HG03520 (cell line): ENCODE results near the gene C17orf113.

Experiments used
- ATAC-seq: cut with Tn5 transposase; IDR thresholded peaks from one replicate; pipeline ENCODE4 v1.9.1; 2021; ENCODE audit warnings: mild to moderate bottlenecking, moderate library complexity; ENCODE audit not compliant: unreplicated experiment

Gene C17orf113

GRCh38 chr17:42050393-42051012 lies at the start of gene C17orf113:
Gene C17orf113, minus strand, starts transcription at chr17:42050601. Its CDS starts 7,225 bp downstream, at chr17:42043376.
- no peak for ATAC-seq

GRCh38 chr17:42098730-42099399 lies 48.5 kb upstream of the C17orf113 start:
- ATAC-seq: no peak

GRCh38 chr17:42097691-42098631 lies 47.6 kb upstream of the C17orf113 start, which contains the start of gene ZNF385C:
Gene ZNF385C, minus strand, starts transcription at chr17:42098473. Its CDS starts 35,417 bp downstream, at chr17:42063056.
- ATAC-seq: no peak

DNA sequence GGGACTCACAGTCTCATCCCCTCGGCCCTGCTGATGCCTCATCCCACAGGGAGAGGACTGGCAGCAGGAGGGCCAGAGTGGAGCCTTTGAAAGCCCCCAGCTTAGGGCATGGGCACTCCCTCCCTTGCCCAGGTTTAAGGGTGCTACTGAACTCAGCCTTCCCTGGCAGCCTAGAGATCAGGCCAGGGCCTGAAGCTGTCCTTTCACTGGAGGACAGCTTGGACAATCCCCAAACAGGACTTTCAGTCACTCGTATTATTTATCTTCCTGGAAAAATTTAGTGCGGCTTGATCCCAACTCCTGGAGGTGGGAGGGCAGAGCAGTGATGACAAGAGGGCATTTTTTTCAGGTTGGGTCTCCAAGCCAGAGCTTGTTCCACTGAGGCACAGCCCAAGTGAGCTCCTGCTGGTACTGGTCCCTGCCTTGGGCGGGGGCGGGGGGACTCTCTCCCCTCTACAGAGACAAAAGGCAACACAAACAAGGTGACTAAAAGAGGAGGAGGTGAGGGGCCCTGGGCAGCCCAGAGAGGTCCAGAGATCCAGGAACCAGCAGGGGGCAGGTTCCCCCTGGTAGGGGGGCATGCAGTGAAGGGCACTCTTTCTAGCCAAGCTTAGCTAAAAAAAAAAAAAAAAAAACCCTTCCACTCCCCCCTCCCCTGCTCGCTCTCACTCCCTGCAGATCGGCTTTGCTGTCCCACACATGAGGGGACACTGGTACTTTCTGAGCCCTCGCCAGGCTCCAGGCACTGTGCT lies 46.1 kb upstream of the C17orf113 start:
- ATAC-seq: no peak

DNA sequence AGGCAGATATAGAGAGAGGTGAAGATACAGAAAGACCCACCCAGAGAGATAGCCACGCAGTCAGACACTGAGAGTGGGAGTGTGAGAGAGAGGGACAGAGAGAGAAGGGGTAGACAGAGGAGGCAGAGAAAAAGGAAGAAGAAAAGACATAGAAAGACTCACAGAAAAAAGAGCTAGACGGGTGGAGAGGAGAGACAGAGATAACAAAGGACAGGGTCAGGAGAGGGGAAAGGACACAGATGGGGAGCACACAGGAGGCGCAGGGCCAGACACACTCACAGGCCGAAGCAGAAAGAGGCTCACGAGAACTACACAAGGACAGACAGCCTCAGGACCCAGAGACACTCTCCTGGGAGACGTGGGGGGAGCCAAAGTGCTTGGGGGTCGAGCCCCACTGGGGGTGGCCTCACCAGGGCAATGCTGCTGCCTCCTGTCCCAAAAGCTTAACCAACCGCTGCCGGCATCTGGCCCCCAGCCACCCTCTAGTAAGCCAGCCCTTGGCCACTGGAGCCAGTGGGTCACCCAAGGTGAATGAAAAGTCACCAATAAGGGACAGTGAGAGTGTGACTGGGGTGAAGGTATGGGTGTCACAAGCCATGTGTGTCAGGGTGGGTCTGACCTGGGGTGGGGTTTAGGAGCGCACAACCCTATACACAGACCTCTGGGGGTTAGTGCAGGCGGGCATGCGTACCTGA lies 44.1 kb upstream of the C17orf113 start:
- ATAC-seq: no peak

GRCh38 chr17:42092939-42093338 lies 42.5 kb upstream of the C17orf113 start:
- no peak for ATAC-seq

DNA sequence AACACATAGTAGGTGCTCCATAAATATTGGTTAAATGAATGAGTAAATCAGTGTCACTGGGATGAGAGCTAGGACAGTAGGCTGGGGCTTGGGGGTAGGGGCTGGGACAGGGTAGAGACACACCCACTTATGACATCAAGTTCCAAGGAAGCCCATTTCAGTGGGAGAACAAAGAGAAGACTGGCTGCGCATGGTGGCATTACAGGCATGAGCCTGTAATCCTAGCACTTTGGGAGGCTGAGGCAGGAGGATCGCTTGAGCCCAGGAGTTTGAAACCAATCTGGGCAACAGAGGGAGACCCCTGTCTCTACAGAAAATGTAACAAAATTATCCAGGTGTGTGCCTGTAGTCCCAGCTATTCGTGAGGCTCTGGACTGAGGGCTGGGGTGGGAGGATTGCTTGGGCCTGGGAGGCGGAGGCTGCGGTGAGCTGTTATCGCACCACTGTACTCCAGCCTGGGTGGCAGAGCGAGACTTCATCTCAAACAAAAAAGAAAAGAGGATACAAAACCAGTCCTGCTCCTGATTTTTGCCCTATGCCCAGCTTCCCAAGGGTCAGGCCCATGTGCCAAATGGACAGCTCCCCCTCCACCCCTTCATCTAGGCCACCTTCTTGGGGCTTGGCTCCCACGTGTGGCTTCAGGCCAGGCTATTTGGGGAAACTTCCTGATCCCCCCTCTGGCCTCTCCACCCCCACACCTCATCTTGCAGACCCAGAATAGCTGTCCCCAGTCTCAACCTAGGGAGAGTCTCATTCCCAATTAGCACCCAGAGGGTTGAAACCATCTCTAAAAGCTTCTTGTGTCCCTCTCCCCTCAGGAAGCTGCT lies 40.8 kb upstream of the C17orf113 start:
- no peak for ATAC-seq

GRCh38 chr17:42088736-42089135 lies 38.3 kb upstream of the C17orf113 start:
- no peak for ATAC-seq

DNA sequence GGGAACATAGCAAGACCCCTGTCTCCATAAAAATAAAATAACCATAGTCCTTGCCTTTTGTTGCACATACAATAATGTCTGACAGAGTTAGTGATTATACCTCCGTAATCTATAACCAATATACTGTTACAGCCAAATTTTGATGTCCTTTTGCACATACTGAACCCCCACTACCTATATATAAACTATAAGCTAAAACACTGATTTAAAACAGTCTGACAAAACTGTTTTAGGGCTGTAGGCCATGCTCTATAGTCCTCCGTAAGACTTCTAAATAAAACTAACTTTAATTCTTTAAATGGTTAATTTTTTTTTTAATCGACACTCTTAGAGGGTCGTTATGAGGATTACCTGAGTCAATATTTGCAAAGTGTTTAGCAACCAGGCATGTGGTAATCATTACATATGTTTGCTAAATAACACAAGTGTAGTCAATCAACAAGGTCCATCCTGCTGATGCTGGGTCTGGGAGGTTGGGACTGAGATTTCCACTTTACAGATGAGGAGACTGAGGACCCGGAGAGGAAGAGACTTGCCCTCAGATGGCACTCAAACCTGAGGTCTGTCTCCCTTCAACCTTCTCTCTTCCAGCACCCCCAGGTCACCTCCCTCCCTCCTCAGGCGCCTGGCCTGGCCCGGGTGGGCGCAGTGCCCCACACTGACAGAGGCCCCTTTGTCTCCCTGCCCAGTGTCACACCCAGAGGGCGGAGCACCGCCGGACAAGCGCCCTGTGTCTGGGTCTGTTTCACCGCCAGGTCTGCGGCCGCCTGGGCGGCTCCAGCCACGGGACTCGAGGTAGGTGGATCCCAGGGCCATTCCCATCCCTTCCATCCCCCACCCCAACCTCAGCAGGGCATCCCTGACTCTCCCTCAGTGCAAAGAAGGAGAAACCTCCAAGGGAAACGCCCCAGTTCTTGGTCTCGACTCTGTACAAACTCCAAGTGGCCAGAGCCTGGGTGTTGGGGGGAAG lies 37.6 kb upstream of the C17orf113 start:
- ATAC-seq: no peak

- no peak for ATAC-seq
Observed at GRCh38 chr17:42087042-42087701, 36.8 kb upstream of the C17orf113 start.

GRCh38 chr17:42081516-42082129 lies 31.2 kb upstream of the C17orf113 start:
- ATAC-seq: no peak

- no peak for ATAC-seq
Observed at GRCh38 chr17:42079541-42079940, 29.1 kb upstream of the C17orf113 start.

GRCh38 chr17:42078396-42079043 lies 28.1 kb upstream of the C17orf113 start:
- no peak for ATAC-seq

DNA sequence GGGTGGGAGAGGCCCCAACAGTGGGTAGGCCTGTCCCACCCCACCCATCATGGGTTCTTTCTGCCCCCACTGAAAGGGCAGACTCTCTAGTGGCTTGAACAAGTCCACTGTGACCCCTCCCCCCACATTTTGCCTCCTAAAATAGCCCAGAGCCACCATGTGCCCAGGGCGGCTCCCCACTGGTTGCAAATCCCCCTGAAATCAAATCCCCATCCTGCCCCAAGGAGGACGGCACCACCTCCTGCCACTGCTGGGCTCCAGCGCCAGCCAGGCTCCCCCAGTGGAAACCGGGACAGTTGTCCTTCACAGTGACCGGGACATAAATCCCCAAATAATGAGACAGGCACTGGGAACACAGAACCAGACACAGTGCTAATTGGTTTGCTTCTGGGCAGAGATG lies 27.4 kb upstream of the C17orf113 start:
- no peak for ATAC-seq

GRCh38 chr17:42076797-42077559 lies 26.6 kb upstream of the C17orf113 start:
- ATAC-seq: no peak

GRCh38 chr17:42075789-42076188 lies 25.4 kb upstream of the C17orf113 start:
- ATAC-seq: no peak
